Activated naive CD8-positive, alpha-beta T cell (primary cell): Measurements from ENCODE around the gene ACP4.

Source experiments
- H3K27ac Mint-ChIP-seq: one replicate; pipeline ENCODE4 v1.8.0; 2021; ENCODE audit warnings: mixed read lengths
- H3K27me3 Mint-ChIP-seq: one replicate; pipeline ENCODE4 v1.8.0; 2021; ENCODE audit warnings: mixed read lengths
- H3K36me3 Mint-ChIP-seq: one replicate; pipeline ENCODE4 v1.8.0; 2021; ENCODE audit warnings: mixed read lengths
- H3K4me1 Mint-ChIP-seq: one replicate; pipeline ENCODE4 v1.8.0; 2021; ENCODE audit warnings: low read depth, mixed read lengths
- H3K4me3 Mint-ChIP-seq: one replicate; pipeline ENCODE4 v1.8.0; 2021; ENCODE audit warnings: mild to moderate bottlenecking, mixed read lengths
- H3K9me3 Mint-ChIP-seq: one replicate; pipeline ENCODE4 v1.8.0; 2021; ENCODE audit warnings: low read depth, mixed read lengths

The ACP4 gene

GRCh38 chr19:50785329-50785728, 4.9 kb upstream of the ACP4 start:
- Mint-ChIP-seq H3K9me3 (no peaks in the 10 kb centered on the region), H3K4me1 (peaks cover 8% of the 10 kb centered on the region), H3K27ac (no peak overlapping the region), H3K4me3 (no peak overlapping the region), H3K36me3 (no peaks in the 10 kb centered on the region), H3K27me3 (peaks cover 8% of the 10 kb centered on the region)

- H3K4me3 Mint-ChIP-seq = no peak overlapping the region
- peaks cover 6% of the 10 kb centered on the region for H3K4me1 Mint-ChIP-seq
- H3K36me3 Mint-ChIP-seq = no peaks in the 10 kb centered on the region
- peak overlapping the region; percentile 80 for H3K27ac Mint-ChIP-seq
- no peaks in the 10 kb centered on the region for H3K27me3 Mint-ChIP-seq
- H3K9me3 Mint-ChIP-seq = no peaks in the 10 kb centered on the region
Measured at GRCh38 chr19:50790922-50791467, 780 bp downstream of the ACP4 start.

- Mint-ChIP-seq H3K4me3 (no peak overlapping the region), H3K4me1 (peaks cover 6% of the 10 kb centered on the region), H3K9me3 (no peaks in the 10 kb centered on the region), H3K27me3 (no peaks in the 10 kb centered on the region), H3K27ac (no peak overlapping the region), H3K36me3 (no peaks in the 10 kb centered on the region)
Measured at GRCh38 chr19:50791594-50792271, 1.5 kb downstream of the ACP4 start.

GRCh38 chr19:50792272-50793250, 2.3 kb downstream of the ACP4 start:
- Mint-ChIP-seq H3K9me3 (no peaks in the 10 kb centered on the region), H3K27ac (no peak overlapping the region), H3K4me3 (no peak overlapping the region), H3K36me3 (no peaks in the 10 kb centered on the region), H3K4me1 (peaks cover 6% of the 10 kb centered on the region), H3K27me3 (no peaks in the 10 kb centered on the region)

- no peaks in the 10 kb centered on the region for H3K9me3 Mint-ChIP-seq
- H3K27ac Mint-ChIP-seq = no peak overlapping the region
- H3K4me3 Mint-ChIP-seq = no peak overlapping the region
- peaks cover 6% of the 10 kb centered on the region for H3K4me1 Mint-ChIP-seq
- no peaks in the 10 kb centered on the region for H3K27me3 Mint-ChIP-seq
- no peaks in the 10 kb centered on the region for H3K36me3 Mint-ChIP-seq
Measured at GRCh38 chr19:50793558-50794065, 3.4 kb downstream of the ACP4 start.

GRCh38 chr19:50794074-50794875, 4.1 kb downstream of the ACP4 start:
- Mint-ChIP-seq H3K27me3 (no peaks in the 10 kb centered on the region), H3K4me1 (peaks cover 6% of the 10 kb centered on the region), H3K36me3 (no peaks in the 10 kb centered on the region), H3K9me3 (no peaks in the 10 kb centered on the region), H3K4me3 (no peak overlapping the region), H3K27ac (peak overlapping the region; percentile 10)

GRCh38 chr19:50794876-50795663, 4.9 kb downstream of the ACP4 start:
- no peak overlapping the region for H3K4me3 Mint-ChIP-seq
- H3K36me3 Mint-ChIP-seq = no peaks in the 10 kb centered on the region
- peak overlapping the region; percentile 66 for H3K27ac Mint-ChIP-seq
- H3K9me3 Mint-ChIP-seq = no peaks in the 10 kb centered on the region
- H3K27me3 Mint-ChIP-seq = no peaks in the 10 kb centered on the region
- peaks cover 6% of the 10 kb centered on the region for H3K4me1 Mint-ChIP-seq

GRCh38 chr19:50795664-50796073, 5.5 kb downstream of the ACP4 start:
- Mint-ChIP-seq H3K4me1 (peaks cover 7% of the 10 kb centered on the region), H3K36me3 (peaks cover 2% of the 10 kb centered on the region), H3K9me3 (no peaks in the 10 kb centered on the region), H3K27ac (no peak overlapping the region), H3K27me3 (no peaks in the 10 kb centered on the region), H3K4me3 (no peak overlapping the region)

- peaks cover 6% of the 10 kb centered on the region for H3K36me3 Mint-ChIP-seq
- no peaks in the 10 kb centered on the region for H3K9me3 Mint-ChIP-seq
- peaks cover 12% of the 10 kb centered on the region for H3K4me1 Mint-ChIP-seq
- no peak overlapping the region for H3K27ac Mint-ChIP-seq
- H3K4me3 Mint-ChIP-seq = no peak overlapping the region
- no peaks in the 10 kb centered on the region for H3K27me3 Mint-ChIP-seq
Measured at GRCh38 chr19:50796128-50796633, 6.0 kb downstream of the ACP4 start.

GRCh38 chr19:50796634-50797428, 6.6 kb downstream of the ACP4 start:
- no peak overlapping the region for H3K4me3 Mint-ChIP-seq
- H3K9me3 Mint-ChIP-seq = no peaks in the 10 kb centered on the region

GRCh38 chr19:50797429-50797780, 7.2 kb downstream of the ACP4 start:
- no peaks in the 10 kb centered on the region for H3K27me3 Mint-ChIP-seq
- no peak overlapping the region for H3K27ac Mint-ChIP-seq
- H3K9me3 Mint-ChIP-seq = no peaks in the 10 kb centered on the region
- no peak overlapping the region for H3K4me3 Mint-ChIP-seq
- H3K4me1 Mint-ChIP-seq = peaks cover 18% of the 10 kb centered on the region
- peaks cover 9% of the 10 kb centered on the region for H3K36me3 Mint-ChIP-seq

More at GRCh38 chr19:50796634-50797428, 6.6 kb downstream of the ACP4 start:
- no peak overlapping the region for H3K27ac Mint-ChIP-seq
- peaks cover 7% of the 10 kb centered on the region for H3K36me3 Mint-ChIP-seq
- H3K4me1 Mint-ChIP-seq = peaks cover 14% of the 10 kb centered on the region
- H3K27me3 Mint-ChIP-seq = no peaks in the 10 kb centered on the region

- Mint-ChIP-seq H3K4me1 (peaks cover 25% of the 10 kb centered on the region), H3K27ac (no peak overlapping the region)
Measured at GRCh38 chr19:50797781-50798658, 7.8 kb downstream of the ACP4 start.

More at GRCh38 chr19:50797781-50798658, 7.8 kb downstream of the ACP4 start:
- H3K27me3 Mint-ChIP-seq = no peaks in the 10 kb centered on the region
- H3K36me3 Mint-ChIP-seq = peaks cover 12% of the 10 kb centered on the region
- no peaks in the 10 kb centered on the region for H3K9me3 Mint-ChIP-seq
- no peak overlapping the region for H3K4me3 Mint-ChIP-seq
